H9 (cell line): ENCODE measurements around the gene ACTR8. TPM values are rescaled to one million over a fixed set of nuclear protein-coding genes. Genes with fewer than 3 reads are reported as not detected.

ENCODE experiments used
- DNase-seq: peaks from one replicate; pipeline ENCODE4 v3.0.0-alpha.2; 2017
- H2AFZ ChIP-seq: one replicate; pipeline ENCODE4 v1.6.1; 2013; ENCODE audit warnings: mild to moderate bottlenecking, low read length, control low read depth, moderate library complexity
- H2AK5ac ChIP-seq: 2 replicates; pipeline ENCODE4 v1.6.1; 2013; ENCODE audit warnings: low read length, control low read depth, mixed read lengths; ENCODE audit not compliant: insufficient read length
- H2BK120ac ChIP-seq: one replicate; pipeline ENCODE4 v1.6.1; 2013; ENCODE audit warnings: low read depth, mild to moderate bottlenecking, low read length, control low read depth, inconsistent platforms; ENCODE audit not compliant: poor library complexity, severe bottlenecking
- H2BK12ac ChIP-seq: 2 replicates; pipeline ENCODE4 v1.6.1; 2013; ENCODE audit warnings: low read length, control low read depth, mixed read lengths, low read depth; ENCODE audit not compliant: insufficient read length
- H2BK15ac ChIP-seq: 2 replicates; pipeline ENCODE4 v1.6.1; 2013; ENCODE audit warnings: low read depth, low read length, control low read depth
- H2BK20ac ChIP-seq: one replicate; pipeline ENCODE4 v1.6.1; 2013; ENCODE audit warnings: low read depth, mild to moderate bottlenecking, low read length, control low read depth, inconsistent platforms; ENCODE audit not compliant: poor library complexity, severe bottlenecking
- H2BK5ac ChIP-seq: 2 replicates; pipeline ENCODE4 v1.6.1; 2013; ENCODE audit warnings: low read length, control low read depth, mixed read lengths; ENCODE audit not compliant: insufficient read length
- H3K14ac ChIP-seq: 2 replicates; pipeline ENCODE4 v1.6.1; 2013; ENCODE audit warnings: low read length, control low read depth; ENCODE audit not compliant: insufficient read depth
- H3K18ac ChIP-seq: 2 replicates; pipeline ENCODE4 v1.6.1; 2013; ENCODE audit warnings: low read depth, mild to moderate bottlenecking, mixed read lengths, low read length, control low read depth; ENCODE audit not compliant: insufficient read length
- H3K23ac ChIP-seq: 2 replicates; pipeline ENCODE4 v1.6.1; 2013; ENCODE audit warnings: low read length, control low read depth, mixed read lengths, low read depth; ENCODE audit not compliant: insufficient read length
- H3K23me2 ChIP-seq: 2 replicates; pipeline ENCODE4 v1.6.1; 2013; ENCODE audit warnings: low read depth, mild to moderate bottlenecking, mixed read lengths, low read length, control low read depth; ENCODE audit not compliant: insufficient read length, poor library complexity, severe bottlenecking
- H3K27ac ChIP-seq: 2 replicates; pipeline ENCODE4 v1.5.1; 2013; ENCODE audit warnings: low read length, control low read depth, mixed read lengths, low read depth; ENCODE audit not compliant: insufficient read length
- H3K27me3 ChIP-seq: 2 replicates; pipeline ENCODE4 v1.6.1; 2013; ENCODE audit warnings: low read length, control low read depth, inconsistent platforms; ENCODE audit not compliant: insufficient read depth
- H3K4ac ChIP-seq: 2 replicates; pipeline ENCODE4 v1.6.1; 2013; ENCODE audit warnings: low read depth, mild to moderate bottlenecking, control low read depth, inconsistent platforms, low read length, moderate library complexity
- H3K4me1 ChIP-seq: 2 replicates; pipeline ENCODE4 v1.6.1; 2013; ENCODE audit warnings: low read length, control low read depth, inconsistent platforms; ENCODE audit not compliant: insufficient read depth
- H3K4me2 ChIP-seq: 2 replicates; pipeline ENCODE4 v1.6.1; 2013; ENCODE audit warnings: low read length, control low read depth, mixed read lengths; ENCODE audit not compliant: insufficient read length, insufficient read depth
- H3K56ac ChIP-seq: 2 replicates; pipeline ENCODE4 v1.6.1; 2013; ENCODE audit warnings: low read depth, mild to moderate bottlenecking, mixed read lengths, low read length, control low read depth; ENCODE audit not compliant: insufficient read length
- H3K79me1 ChIP-seq: 2 replicates; pipeline ENCODE4 v1.6.1; 2013; ENCODE audit warnings: low read depth, mild to moderate bottlenecking, moderate library complexity, low read length, control low read depth, inconsistent platforms; ENCODE audit not compliant: insufficient read depth, poor library complexity, severe bottlenecking
- H3K79me2 ChIP-seq: 2 replicates; pipeline ENCODE4 v1.6.1; 2013; ENCODE audit warnings: low read length, control low read depth, inconsistent platforms; ENCODE audit not compliant: insufficient read depth
- H3K9ac ChIP-seq: 2 replicates; pipeline ENCODE4 v1.6.1; 2013; ENCODE audit warnings: low read length, control low read depth, mixed read lengths; ENCODE audit not compliant: insufficient read length; ENCODE audit errors: extremely low read depth
- H3K9me3 ChIP-seq: one replicate; pipeline ENCODE4 v1.6.1; 2013; ENCODE audit warnings: low read depth, low read length, inconsistent platforms; ENCODE audit not compliant: control insufficient read depth
- H3T11ph ChIP-seq: one replicate; pipeline ENCODE4 v1.6.1; 2013; ENCODE audit warnings: mild to moderate bottlenecking, low read length, control low read depth, inconsistent platforms
- H4K20me1 ChIP-seq: one replicate; pipeline ENCODE4 v1.6.1; 2013; ENCODE audit not compliant: control insufficient read depth, insufficient read length, insufficient read depth
- H4K5ac ChIP-seq: 2 replicates; pipeline ENCODE4 v1.6.1; 2013; ENCODE audit warnings: low read depth, mild to moderate bottlenecking, mixed read lengths, low read length, control low read depth; ENCODE audit not compliant: insufficient read length
- H4K8ac ChIP-seq: replicated peaks from 2 replicates; pipeline ENCODE4 v1.6.1; 2013; ENCODE audit warnings: low read length, control low read depth, mixed read lengths, low read depth; ENCODE audit not compliant: insufficient read length
- H4K91ac ChIP-seq: 2 replicates; pipeline ENCODE4 v1.6.1; 2013; ENCODE audit warnings: low read depth, mild to moderate bottlenecking, moderate library complexity, mixed read lengths, low read length, control low read depth; ENCODE audit not compliant: insufficient read length
- H3K27ac Mint-ChIP-seq, 3 experiments: 2 replicates in 2 of 3; 3 replicates in 1 of 3; pipeline ENCODE4 v1.8.0; 2020 to 2021; ENCODE audit warnings: mixed read lengths in 3 of 3, mild to moderate bottlenecking in 1 of 3, moderate library complexity in 1 of 3
- H3K27me3 Mint-ChIP-seq: 2 replicates; pipeline ENCODE4 v1.8.0; 2021; ENCODE audit warnings: low read depth, mild to moderate bottlenecking, moderate library complexity, mixed read lengths
- H3K36me3 Mint-ChIP-seq, 3 experiments: 2 replicates in 2 of 3; 3 replicates in 1 of 3; pipeline ENCODE4 v1.8.0; 2020 to 2021; ENCODE audit warnings: low read depth in 3 of 3, mixed read lengths in 3 of 3; ENCODE audit not compliant: insufficient read depth in 1 of 3
- H3K4me1 Mint-ChIP-seq, 2 experiments: 2 replicates each; pipeline ENCODE4 v1.8.0; 2020; ENCODE audit warnings: mixed read lengths in 2 of 2
- H3K4me3 Mint-ChIP-seq, 2 experiments: 2 replicates in 1 of 2; 3 replicates in 1 of 2; pipeline ENCODE4 v1.8.0; 2020 to 2021; ENCODE audit warnings: mild to moderate bottlenecking in 2 of 2, mixed read lengths in 2 of 2, moderate library complexity in 1 of 2
- H3K9me3 Mint-ChIP-seq, 2 experiments: 2 replicates in 1 of 2; 3 replicates in 1 of 2; pipeline ENCODE4 v1.8.0; 2020; ENCODE audit warnings: mild to moderate bottlenecking in 2 of 2, mixed read lengths in 2 of 2, moderate library complexity in 1 of 2
- WGBS: extraction: QIAGEN DNeasy Blood & Tissue Kit; methylation state at CpG from one replicate; pipeline ENCODE4 v1.1.7; 2013; ENCODE audit warnings: missing lambda C conversion rate, low lambda C conversion rate, mixed read lengths; ENCODE audit not compliant: insufficient read length; ENCODE audit errors: extremely low coverage; 5-methylcytosine and 5-hydroxymethylcytosine counted together
- long read RNA-seq: library from polyadenylated mRNA; unstranded; transcript quantifications from one replicate; pipeline ENCODE4 v2.0.0, GENCODE V29; 2020
- total RNA-seq: library from RNA; stranded (reverse); gene quantifications from 2 replicates; pipeline ENCODE4 v1.2.1, GENCODE V29; 2021
- TF ChIP-seq, protein P1 (sequence below): fragments of 200-600 bp; sonication (generic); conservative IDR thresholded peaks from 3 replicates; pipeline ENCODE4 v1.8.0; 2021; ENCODE audit warnings: antibody characterized with exemption, mild to moderate bottlenecking

Gene ACTR8, protein sequence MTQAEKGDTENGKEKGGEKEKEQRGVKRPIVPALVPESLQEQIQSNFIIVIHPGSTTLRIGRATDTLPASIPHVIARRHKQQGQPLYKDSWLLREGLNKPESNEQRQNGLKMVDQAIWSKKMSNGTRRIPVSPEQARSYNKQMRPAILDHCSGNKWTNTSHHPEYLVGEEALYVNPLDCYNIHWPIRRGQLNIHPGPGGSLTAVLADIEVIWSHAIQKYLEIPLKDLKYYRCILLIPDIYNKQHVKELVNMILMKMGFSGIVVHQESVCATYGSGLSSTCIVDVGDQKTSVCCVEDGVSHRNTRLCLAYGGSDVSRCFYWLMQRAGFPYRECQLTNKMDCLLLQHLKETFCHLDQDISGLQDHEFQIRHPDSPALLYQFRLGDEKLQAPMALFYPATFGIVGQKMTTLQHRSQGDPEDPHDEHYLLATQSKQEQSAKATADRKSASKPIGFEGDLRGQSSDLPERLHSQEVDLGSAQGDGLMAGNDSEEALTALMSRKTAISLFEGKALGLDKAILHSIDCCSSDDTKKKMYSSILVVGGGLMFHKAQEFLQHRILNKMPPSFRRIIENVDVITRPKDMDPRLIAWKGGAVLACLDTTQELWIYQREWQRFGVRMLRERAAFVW
- 36.7 and 39.2 TPM in 2 replicates for total RNA-seq
- long read RNA-seq, transcript ACTR8-201 (13 exons, 3,629 nt), result major isoform, 171 of 222 reads
- long read RNA-seq, partial matches to known transcripts, result 10 of 222 reads
- long read RNA-seq, other reads (novel, unspliced or antisense), result 41 of 222 reads

DNA sequence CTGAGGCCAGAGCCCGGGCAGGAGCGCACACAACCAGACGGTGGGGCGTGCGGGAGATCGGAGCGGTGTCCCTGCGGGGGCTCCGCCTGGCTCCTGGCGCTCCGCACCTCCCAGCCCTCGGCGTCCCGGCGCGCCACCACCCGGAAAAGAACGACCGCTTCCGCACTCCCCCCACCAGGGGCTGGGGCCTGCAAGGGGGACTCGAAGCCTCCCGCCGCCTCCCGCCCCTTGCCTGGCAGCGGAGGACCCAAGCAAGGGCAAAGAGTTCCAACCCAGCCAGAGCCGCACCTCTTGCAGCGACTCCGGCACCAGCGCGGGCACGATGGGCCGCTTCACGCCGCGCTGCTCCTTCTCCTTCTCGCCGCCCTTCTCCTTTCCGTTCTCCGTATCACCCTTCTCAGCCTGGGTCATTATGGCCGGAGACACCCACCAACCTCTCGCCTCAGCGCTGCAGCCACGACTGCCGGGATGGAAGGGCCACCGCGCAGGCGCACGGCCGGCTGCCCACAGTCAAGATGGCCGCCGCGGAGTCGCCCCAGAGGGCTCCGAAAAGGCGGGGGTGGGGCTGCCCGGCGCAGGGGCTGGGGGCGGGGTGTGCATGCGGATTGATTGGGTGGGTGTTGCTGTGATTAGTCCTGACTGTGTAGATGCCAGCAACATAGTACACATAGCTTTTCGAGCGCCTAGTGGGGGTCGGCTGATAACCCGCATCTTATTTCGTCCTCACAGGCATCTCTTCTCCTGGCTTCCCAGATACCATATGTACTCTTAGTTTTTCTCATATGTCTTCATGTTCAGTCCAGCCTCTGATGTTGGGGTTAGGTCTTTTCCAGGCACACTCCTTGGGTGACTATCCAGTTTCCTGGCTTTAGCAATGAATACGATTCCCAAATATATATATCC lies at the start of gene ACTR8:
Gene ACTR8 (minus strand): TSS at position 462 of the 903 bp plus-strand sequence. CDS start 51 bp downstream, at position 411.
- Histone ChIP-seq H2BK12ac (no peak within 1 kb of the TSS), H3K14ac (peak within 1 kb of the TSS; percentile 98), H3K56ac (no peak within 1 kb of the TSS), H4K91ac (no peak within 1 kb of the TSS), H3K9me3 (no peaks in the 10 kb centered on the region), H3K27ac (no peak within 1 kb of the TSS), H3K4me1 (peaks cover 5% of the 10 kb centered on the region; the same call in 1 of the 2 replicates), H2BK20ac (no peak within 1 kb of the TSS), H2BK15ac (no peak within 1 kb of the TSS), H2AFZ (no peak within 1 kb of the TSS), H4K8ac (no peak within 1 kb of the TSS), H3K23ac (no peak within 1 kb of the TSS), H3T11ph (no peak within 1 kb of the TSS), H3K79me2 (no peaks in the 10 kb centered on the region), H3K23me2 (peaks cover 9% of the 10 kb centered on the region), H3K18ac (peak within 1 kb of the TSS; percentile 96), H3K4ac (no peak within 1 kb of the TSS), H4K5ac (no peak within 1 kb of the TSS), H2BK120ac (no peak within 1 kb of the TSS), H3K9ac (peak within 1 kb of the TSS; percentile 90), H4K20me1 (no peaks in the 10 kb centered on the region), H3K27me3 (no peaks in the 10 kb centered on the region), H2BK5ac (no peak within 1 kb of the TSS), H2AK5ac (no peak within 1 kb of the TSS), H3K79me1 (no peaks in the 10 kb centered on the region), H3K4me2 (peak within 1 kb of the TSS; percentile 86)
- Mint-ChIP-seq H3K27ac (peak within 1 kb of the TSS; percentile 97 to 98 (median 98)), H3K9me3 (no peaks in the 10 kb centered on the region), H3K4me1 (peaks cover 11 to 12% of the 10 kb centered on the region in 2 experiments), H3K4me3 (peak within 1 kb of the TSS; percentile 96 to 99), H3K36me3 (peaks cover 17 to 44% (median 44%) of the 10 kb centered on the region in 3 experiments; a peak in 6 of 7 replicates), H3K27me3 (no peaks in the 10 kb centered on the region)
- TF ChIP-seq, protein P1, sequence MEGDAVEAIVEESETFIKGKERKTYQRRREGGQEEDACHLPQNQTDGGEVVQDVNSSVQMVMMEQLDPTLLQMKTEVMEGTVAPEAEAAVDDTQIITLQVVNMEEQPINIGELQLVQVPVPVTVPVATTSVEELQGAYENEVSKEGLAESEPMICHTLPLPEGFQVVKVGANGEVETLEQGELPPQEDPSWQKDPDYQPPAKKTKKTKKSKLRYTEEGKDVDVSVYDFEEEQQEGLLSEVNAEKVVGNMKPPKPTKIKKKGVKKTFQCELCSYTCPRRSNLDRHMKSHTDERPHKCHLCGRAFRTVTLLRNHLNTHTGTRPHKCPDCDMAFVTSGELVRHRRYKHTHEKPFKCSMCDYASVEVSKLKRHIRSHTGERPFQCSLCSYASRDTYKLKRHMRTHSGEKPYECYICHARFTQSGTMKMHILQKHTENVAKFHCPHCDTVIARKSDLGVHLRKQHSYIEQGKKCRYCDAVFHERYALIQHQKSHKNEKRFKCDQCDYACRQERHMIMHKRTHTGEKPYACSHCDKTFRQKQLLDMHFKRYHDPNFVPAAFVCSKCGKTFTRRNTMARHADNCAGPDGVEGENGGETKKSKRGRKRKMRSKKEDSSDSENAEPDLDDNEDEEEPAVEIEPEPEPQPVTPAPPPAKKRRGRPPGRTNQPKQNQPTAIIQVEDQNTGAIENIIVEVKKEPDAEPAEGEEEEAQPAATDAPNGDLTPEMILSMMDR, result peak; percentile 41; the same call in 2 of the 3 replicates
- peak; percentile 93 for DNase-seq
- no CpG with 5 or more reads among the region's 65 CpGs for WGBS
